HG03354 (cell line): ENCODE results near the gene TMEM61.
"Not testable (repeated sequence)": the region's sequence is repeated elsewhere in the genome, so short reads cannot be mapped to it uniquely, and the experiment has no call there.

Experiments used
- ATAC-seq: cut with Tn5 transposase; IDR thresholded peaks from one replicate; pipeline ENCODE4 v1.9.1; 2021; ENCODE audit warnings: mild to moderate bottlenecking; ENCODE audit not compliant: unreplicated experiment, poor library complexity, severe bottlenecking

Gene TMEM61

GRCh38 chr1:54980528-54981241, at the start of gene TMEM61:
TMEM61 (plus strand) TSS chr1:54980628; CDS start chr1:54981066, 438 bp downstream.
- no peak for ATAC-seq

DNA sequence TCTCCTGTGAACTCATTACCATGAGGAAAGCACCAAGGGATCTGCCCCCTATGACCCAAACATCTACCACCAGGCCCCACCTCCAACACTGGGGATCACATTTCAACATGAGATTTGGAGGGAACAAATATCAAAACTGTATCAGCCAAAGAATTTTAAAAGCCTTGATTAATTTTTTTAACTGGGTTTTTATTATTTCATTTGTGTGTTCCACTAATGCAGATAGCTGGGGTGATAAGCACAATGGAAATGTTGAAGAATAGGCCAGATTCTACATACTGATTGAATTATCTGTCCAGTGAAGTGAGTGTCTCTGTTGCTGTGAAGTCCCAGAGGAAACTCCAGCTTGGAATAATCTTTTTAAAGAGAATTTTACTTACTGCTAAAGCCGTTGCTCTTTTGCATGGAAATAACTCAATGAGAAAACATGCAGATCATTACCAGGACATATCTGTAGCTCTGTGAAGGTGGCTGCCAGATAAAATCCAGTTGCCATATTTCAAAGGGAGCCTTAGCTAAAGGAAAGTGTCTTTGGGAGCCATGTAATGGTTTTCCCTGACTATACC, 49.1 kb upstream of the TMEM61 start:
- ATAC-seq, result no peak

DNA sequence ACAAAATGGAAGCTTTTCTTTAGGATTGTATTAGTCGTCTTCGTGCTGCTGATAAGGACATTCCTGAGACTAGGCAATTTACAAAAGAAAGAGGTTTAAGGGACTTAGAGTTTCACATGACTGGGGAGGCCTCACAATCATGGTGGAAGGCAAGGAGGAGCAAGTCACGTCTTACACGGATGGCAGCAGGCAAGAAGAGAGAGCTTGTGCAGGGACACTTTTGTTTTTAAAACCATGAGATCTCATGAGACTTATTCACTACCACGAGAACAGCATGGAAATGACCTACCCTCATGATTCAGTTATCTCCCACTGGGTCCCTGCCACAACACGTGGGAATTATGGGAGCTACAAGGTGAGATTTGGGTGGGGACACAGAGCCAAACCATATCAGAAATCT, 46.3 kb upstream of the TMEM61 start:
- not testable (repeated sequence) for ATAC-seq

DNA sequence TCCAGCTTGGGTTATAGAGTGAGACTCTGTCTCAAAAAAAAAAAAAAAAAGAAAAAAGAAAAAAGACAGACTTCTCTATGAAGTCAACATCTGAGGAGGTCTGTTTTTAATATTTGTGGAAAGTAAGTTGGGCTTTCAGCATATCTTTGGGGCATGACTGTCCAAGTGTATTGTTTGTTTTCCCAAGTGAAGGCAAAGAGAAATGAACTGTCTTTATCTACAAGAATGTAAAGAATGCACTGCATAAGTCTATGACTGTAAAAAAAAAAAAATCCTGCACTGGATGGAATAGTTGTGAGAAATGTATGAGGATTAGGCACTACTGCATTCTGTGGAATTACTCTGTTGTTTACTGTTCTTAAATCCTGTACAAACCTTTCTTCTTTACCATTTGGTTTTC, 45.6 kb upstream of the TMEM61 start:
- ATAC-seq, result no peak

- ATAC-seq, result no peak
These were observed 43.6 kb upstream of the TMEM61 start for GRCh38 chr1:54936791-54937190.

DNA sequence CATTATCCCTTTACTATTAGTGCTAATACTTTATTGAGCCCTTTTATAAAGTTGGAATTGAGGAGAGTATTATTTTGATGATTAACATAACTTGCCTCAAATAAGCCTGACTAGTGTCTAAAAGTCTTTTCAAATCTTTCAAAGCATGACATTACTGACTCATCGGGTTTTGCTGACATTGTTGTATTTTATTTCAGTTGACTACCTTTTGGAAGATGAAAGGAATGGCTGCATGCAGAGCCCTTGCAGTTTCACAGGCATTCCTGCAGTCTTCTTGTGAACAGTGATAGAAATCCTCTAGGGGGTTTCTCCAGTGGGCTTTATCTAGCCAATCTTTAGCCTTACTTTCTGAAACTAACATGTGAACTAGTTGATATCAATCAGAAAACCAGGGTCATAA, 43.0 kb upstream of the TMEM61 start:
- no peak for ATAC-seq

- not testable (repeated sequence) for ATAC-seq
These were observed 41.5 kb upstream of the TMEM61 start for GRCh38 chr1:54938955-54939354.

GRCh38 chr1:54940042-54940441, 40.4 kb upstream of the TMEM61 start:
- ATAC-seq, result no peak

DNA sequence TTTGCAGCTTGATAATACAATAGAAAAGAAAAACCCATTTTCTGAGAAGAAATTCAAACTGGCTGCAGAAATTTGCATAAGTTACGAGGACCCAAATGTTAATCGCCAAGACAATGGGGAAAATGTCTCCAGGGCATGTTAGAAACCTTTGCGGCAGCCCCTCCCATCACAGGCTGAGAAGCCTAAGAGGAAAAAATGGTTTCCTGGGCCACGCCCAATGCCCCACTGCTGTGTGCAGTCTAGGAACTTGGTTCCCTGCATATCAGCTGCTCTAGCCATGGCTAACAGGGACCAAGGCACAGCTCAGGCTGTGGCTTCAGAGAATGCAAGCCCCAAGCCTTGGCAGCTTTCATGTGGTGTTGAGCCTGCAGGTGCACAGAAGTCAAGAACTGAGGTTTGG, 37.5 kb upstream of the TMEM61 start:
- ATAC-seq, result no peak

- ATAC-seq, result peak; percentile 79
These were observed 35.6 kb upstream of the TMEM61 start for GRCh38 chr1:54944610-54945392.

DNA sequence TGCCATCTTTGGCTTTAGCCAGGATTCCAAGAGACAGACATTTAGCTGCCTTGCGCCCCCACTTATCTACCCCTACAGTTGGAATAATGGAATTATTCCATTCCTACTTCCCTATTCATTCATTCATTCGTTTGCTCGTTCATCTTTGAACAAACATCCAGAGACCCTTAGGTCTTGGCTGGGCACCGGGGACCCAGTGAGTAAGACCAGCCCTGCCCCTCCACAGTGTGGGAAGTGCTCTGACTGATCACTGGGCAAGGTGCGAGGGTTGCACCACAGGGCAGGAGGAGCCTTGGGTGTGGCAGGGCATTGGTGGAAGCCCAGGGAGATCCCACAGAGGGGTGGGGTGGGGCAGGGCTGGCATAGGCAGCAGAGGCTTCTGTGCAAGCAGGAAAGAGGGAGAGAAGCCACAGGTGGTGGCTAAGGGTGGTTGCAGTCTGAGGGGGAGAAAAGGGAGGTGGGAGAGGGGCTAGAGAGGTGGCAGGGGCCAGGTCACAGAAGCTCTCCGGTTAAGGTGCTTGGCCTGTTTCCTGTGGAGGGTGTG, 35.0 kb upstream of the TMEM61 start:
- ATAC-seq, result no peak

DNA sequence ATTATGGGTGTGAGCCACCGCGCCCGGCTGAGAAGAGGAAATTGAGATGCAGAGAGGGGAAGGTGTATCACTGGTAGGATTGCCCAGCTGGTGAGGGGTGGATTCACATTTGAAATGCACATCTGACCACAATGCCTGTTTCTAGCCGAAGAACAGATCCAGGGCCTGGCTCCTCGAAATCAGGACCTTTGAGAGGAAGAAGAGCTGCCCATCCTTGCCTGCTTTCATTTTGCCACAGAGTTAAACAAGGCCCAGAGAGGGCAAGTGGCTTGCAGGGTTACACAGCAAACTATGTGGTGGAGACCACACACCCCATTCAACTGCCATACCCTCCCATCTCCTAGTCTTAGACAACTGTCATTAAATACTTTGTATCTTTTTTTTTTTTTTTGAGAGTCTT, 32.9 kb upstream of the TMEM61 start:
- ATAC-seq, result no peak

GRCh38 chr1:54949053-54949452, 31.4 kb upstream of the TMEM61 start:
- no peak for ATAC-seq

- no peak for ATAC-seq
These were observed 30.4 kb upstream of the TMEM61 start for GRCh38 chr1:54950006-54950368.

DNA sequence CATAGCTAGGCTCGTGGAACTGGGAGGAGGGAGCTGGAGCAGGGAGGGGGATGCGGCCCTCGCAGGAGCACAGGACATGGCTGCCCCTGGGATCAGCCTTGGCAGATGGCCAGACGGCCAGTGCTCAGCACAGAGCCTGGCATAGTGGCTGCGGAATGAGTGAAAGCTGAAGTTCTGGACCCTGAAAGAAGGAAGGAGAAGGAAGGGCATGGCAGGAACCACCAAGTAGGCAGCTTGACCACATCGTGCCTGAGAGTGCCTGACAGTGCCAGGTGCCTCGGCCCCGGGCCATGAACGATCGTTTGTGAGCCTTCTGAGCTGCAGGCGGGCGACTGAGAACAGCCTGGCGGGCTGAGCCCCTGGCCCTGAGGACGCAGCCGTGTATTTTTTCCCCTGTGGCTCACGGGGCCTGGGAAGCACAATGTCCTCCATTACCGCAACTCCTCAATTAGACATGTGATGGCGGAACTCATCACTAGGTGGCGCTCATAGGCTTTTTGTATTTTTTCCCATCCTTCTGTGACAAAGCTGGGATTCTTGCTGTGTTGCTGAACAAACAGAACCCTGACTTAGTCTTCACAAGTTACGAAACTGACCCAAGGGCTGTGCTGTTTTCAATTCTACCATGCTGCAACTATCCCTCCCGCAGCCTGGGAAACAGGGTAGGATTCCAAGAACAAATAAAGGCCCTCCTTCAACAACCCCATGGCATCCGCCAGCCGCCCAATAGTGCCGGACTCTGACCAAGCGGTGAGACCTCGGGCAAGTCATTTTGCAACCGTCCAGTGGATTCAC, 29.9 kb upstream of the TMEM61 start:
- peak; percentile 66 for ATAC-seq

DNA sequence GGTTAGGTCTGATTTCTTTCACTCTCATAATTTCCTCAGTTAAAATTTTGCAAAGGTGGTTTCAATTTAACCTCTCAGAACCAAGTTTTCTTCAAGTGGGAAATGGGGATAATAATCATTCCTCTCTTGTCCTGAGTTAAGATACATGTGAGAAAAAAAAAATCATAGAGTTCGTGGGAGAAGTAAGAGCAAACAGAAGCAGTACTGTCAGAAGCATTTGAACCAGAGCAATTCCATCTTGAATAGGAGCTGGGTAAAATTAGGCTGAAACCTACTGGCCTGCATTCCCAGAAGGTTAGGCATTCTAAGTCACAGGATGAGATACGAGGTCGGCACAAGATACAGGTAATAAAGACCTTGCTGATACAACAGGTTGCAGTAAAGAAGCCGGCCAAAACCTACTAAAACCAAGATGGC, 28.6 kb upstream of the TMEM61 start:
- no peak for ATAC-seq

DNA sequence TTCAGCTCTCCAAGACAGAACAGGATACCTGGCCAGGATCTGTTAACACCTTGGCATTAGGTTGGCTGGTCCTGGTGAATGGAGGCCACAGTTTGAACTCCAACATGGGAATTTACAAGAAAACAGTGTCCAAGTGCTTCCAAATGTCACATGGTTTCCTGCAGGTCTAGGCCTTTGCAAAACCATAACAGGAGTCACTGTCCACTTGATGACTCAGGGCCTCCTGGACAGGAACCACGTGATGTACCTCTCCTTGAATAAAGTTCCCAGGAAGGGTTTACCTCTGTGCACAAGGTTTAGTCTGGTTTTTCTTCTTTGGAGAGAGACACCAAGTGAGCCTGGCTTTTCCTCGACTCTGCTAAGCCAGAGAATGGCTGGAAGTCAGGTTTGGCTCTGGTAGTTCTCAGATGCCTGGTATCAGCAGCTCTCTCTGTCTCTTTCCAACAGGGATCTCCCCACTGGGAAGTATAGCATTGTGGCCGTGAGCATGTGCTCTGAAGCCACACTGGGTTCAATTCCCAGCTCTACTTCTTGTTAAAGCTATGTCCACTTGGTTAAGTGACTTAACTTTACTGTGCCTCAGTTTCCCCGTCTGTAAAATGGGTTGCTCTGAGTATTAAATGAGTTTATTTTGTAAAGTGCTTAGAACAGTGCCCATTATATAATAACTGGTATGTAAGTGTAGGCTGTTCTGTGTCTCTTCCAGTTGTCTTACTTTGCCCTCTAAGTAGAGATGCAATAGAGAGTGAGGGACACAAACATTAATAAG, 27.3 kb upstream of the TMEM61 start:
- ATAC-seq, result no peak

- no peak for ATAC-seq
These were observed 26.6 kb upstream of the TMEM61 start for GRCh38 chr1:54953846-54954245.

- ATAC-seq, result no peak
These were observed 25.1 kb upstream of the TMEM61 start for GRCh38 chr1:54955359-54955758.
